ENCODE data around the gene OR2T27.

OR2T27 gene

GRCh38 chr1:248627971-248628844 is 27.1 kb downstream of the OR2T27 start:
- Mint-ChIP-seq H3K27ac (no peak overlapping the region), H3K4me3 (no peak overlapping the region), H3K36me3 (ENCODE audit: insufficient read depth) (no peaks in the 10 kb centered on the region), H3K27me3 (peaks cover 8 to 9% of the 10 kb centered on the region in 2 donors), H3K9me3 (no peaks in the 10 kb centered on the region), H3K4me1 (ENCODE audit: low read depth in 2 of 2) (no peaks in the 10 kb centered on the region)
- DNase-seq (no peak), ATAC-seq (replicated peaks) (no peak)

- H3K4me1 Mint-ChIP-seq (ENCODE audit: low read depth in 2 of 2): no peaks in the 10 kb centered on the region
- no peaks in the 10 kb centered on the region for H3K9me3 Mint-ChIP-seq
- no peak overlapping the region for H3K4me3 Mint-ChIP-seq
Measured at GRCh38 chr1:248625971-248626370, 29.4 kb downstream of the OR2T27 start.

GRCh38 chr1:248625166-248625565 is 30.2 kb downstream of the OR2T27 start:
- H3K36me3 Mint-ChIP-seq (ENCODE audit: insufficient read depth): no peaks in the 10 kb centered on the region
- H3K27me3 Mint-ChIP-seq: peaks cover 8 to 9% of the 10 kb centered on the region in 2 donors
- DNase-seq (no peak), ATAC-seq (replicated peaks) (no peak)
- H3K27ac Mint-ChIP-seq: no peak overlapping the region
- H3K9me3 Mint-ChIP-seq: no peaks in the 10 kb centered on the region
- no peaks in the 10 kb centered on the region for H3K4me1 Mint-ChIP-seq (ENCODE audit: low read depth in 2 of 2)
- H3K4me3 Mint-ChIP-seq: no peak overlapping the region

More at GRCh38 chr1:248625971-248626370, 29.4 kb downstream of the OR2T27 start:
- DNase-seq: no peak
- Mint-ChIP-seq H3K27ac (no peak overlapping the region), H3K36me3 (ENCODE audit: insufficient read depth) (no peaks in the 10 kb centered on the region), H3K27me3 (peaks cover 8 to 9% of the 10 kb centered on the region in 2 donors)
- no peak for ATAC-seq (replicated peaks)

GRCh38 chr1:248622570-248623001 is 32.7 kb downstream of the OR2T27 start:
- Mint-ChIP-seq H3K4me3 (no peak overlapping the region), H3K27ac (no peak overlapping the region), H3K4me1 (ENCODE audit: low read depth in 2 of 2) (no peaks in the 10 kb centered on the region), H3K9me3 (no peaks in the 10 kb centered on the region), H3K36me3 (ENCODE audit: insufficient read depth) (no peaks in the 10 kb centered on the region), H3K27me3 (no peaks in the 10 kb centered on the region)
- DNase-seq: no peak
- ATAC-seq (replicated peaks): no peak

GRCh38 chr1:248621770-248622169 is 33.6 kb downstream of the OR2T27 start:
- DNase-seq (no peak), ATAC-seq (replicated peaks) (no peak)
- no peak overlapping the region for H3K27ac Mint-ChIP-seq
- no peaks in the 10 kb centered on the region for H3K36me3 Mint-ChIP-seq (ENCODE audit: insufficient read depth)
- H3K4me3 Mint-ChIP-seq: no peak overlapping the region
- H3K9me3 Mint-ChIP-seq: no peaks in the 10 kb centered on the region
- no peaks in the 10 kb centered on the region for H3K4me1 Mint-ChIP-seq (ENCODE audit: low read depth in 2 of 2)
- no peaks in the 10 kb centered on the region for H3K27me3 Mint-ChIP-seq

GRCh38 chr1:248618878-248619277 is 36.5 kb downstream of the OR2T27 start:
- Mint-ChIP-seq H3K27me3 (no peaks in the 10 kb centered on the region), H3K27ac (no peak overlapping the region), H3K4me3 (no peak overlapping the region), H3K36me3 (ENCODE audit: insufficient read depth) (no peaks in the 10 kb centered on the region), H3K4me1 (ENCODE audit: low read depth in 2 of 2) (no peaks in the 10 kb centered on the region), H3K9me3 (no peaks in the 10 kb centered on the region)
- DNase-seq (peak in 1 of 3 experiments; percentile 17), ATAC-seq (replicated peaks) (no peak)

DNA sequence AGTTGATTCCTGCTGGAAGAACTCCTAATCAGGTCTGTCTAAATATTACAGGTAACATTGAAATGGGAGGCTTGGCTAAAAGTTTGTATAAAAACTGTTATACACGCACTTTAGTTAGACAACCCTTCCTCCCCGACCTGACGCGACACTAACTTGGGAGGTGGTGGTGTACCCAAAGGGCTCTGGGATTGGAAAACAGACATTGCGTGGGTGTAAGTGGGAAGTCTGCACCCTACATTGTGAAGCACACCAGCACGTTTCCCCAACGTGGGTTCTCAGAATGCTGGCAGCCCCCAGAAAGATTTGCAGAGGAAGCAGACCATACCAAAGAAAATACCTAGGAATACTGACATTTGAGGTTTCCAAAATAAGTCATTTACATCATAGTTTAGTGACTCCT is 37.2 kb downstream of the OR2T27 start:
- H3K9me3 Mint-ChIP-seq: no peaks in the 10 kb centered on the region
- ATAC-seq (replicated peaks) (no peak), DNase-seq (no peak)
- no peak overlapping the region for H3K4me3 Mint-ChIP-seq
- no peaks in the 10 kb centered on the region for H3K36me3 Mint-ChIP-seq (ENCODE audit: insufficient read depth)
- no peaks in the 10 kb centered on the region for H3K4me1 Mint-ChIP-seq (ENCODE audit: low read depth in 2 of 2)
- H3K27me3 Mint-ChIP-seq: peaks cover 0 to 4% of the 10 kb centered on the region in 2 donors
- H3K27ac Mint-ChIP-seq: no peak overlapping the region

- DNase-seq (no peak), ATAC-seq (replicated peaks) (no peak)
- Mint-ChIP-seq H3K4me3 (no peak overlapping the region), H3K27me3 (peaks cover 0 to 24% of the 10 kb centered on the region in 2 donors), H3K27ac (no peak overlapping the region), H3K4me1 (ENCODE audit: low read depth in 2 of 2) (no peaks in the 10 kb centered on the region), H3K36me3 (ENCODE audit: insufficient read depth) (no peaks in the 10 kb centered on the region), H3K9me3 (no peaks in the 10 kb centered on the region)
Measured at GRCh38 chr1:248613742-248614141, 41.6 kb downstream of the OR2T27 start.

- H3K4me3 Mint-ChIP-seq: no peak overlapping the region
- no peak overlapping the region for H3K27ac Mint-ChIP-seq
- no peaks in the 10 kb centered on the region for H3K36me3 Mint-ChIP-seq (ENCODE audit: insufficient read depth)
- DNase-seq (no peak), ATAC-seq (replicated peaks) (no peak)
- no peaks in the 10 kb centered on the region for H3K4me1 Mint-ChIP-seq (ENCODE audit: low read depth in 2 of 2)
- no peaks in the 10 kb centered on the region for H3K9me3 Mint-ChIP-seq
- H3K27me3 Mint-ChIP-seq: peaks cover 0 to 28% of the 10 kb centered on the region in 2 donors
Measured at GRCh38 chr1:248611883-248612414, 43.4 kb downstream of the OR2T27 start.

DNA sequence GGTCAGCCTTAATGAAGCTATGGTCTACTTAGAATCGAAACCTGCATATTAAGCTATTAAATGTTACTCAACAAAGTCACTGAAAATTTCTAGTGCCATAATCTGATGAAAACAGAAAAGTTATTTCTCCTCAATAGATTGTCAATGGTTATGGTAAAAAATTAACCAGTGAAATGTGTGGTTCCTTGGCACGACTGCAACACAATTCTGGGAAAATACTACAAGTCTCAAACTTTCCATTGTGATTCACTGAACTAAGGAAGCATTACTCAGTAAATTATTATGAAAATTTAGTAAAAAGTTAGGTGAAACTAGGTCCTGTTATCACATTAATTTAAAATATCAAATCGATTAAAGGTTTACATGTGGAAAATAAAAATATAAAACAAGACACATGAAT is 45.0 kb downstream of the OR2T27 start:
- Mint-ChIP-seq H3K27ac (no peak overlapping the region), H3K36me3 (ENCODE audit: insufficient read depth) (no peaks in the 10 kb centered on the region), H3K4me3 (no peak overlapping the region), H3K27me3 (peaks cover 0 to 38% of the 10 kb centered on the region in 2 donors), H3K9me3 (no peaks in the 10 kb centered on the region), H3K4me1 (ENCODE audit: low read depth in 2 of 2) (no peaks in the 10 kb centered on the region)
- DNase-seq (no peak), ATAC-seq (replicated peaks) (no peak)
